Adrenal gland (tissue), 12 donors: Measurements from ENCODE around the gene NUP85. TPM values are rescaled to one million over a fixed set of nuclear protein-coding genes. Genes with fewer than 3 reads are reported as not detected.

ENCODE experiments used
- DNase-seq, 7 donors: peaks; one replicate each; pipeline ENCODE4 v3.0.0-alpha.2; 2019 to 2020
- H3K27ac ChIP-seq, 5 donors: fragments of 200-600 bp; sonication (generic) in 4 of 5; 1 replicate in 3 of 5; 2 replicates in 2 of 5; pipeline versions ENCODE4 v1.5.1 to v1.8.0; 2016 to 2020; ENCODE audit warnings: mild to moderate bottlenecking in 1 of 5
- H3K27me3 ChIP-seq: fragments of 200-600 bp; 2 replicates; pipeline ENCODE4 v1.8.0; 2021
- H3K36me3 ChIP-seq, 2 donors: fragments of 200-600 bp; replicated peaks in 1 of 2; 1 replicate in 1 of 2; 2 replicates in 1 of 2; pipeline versions ENCODE4 v1.5.1 to v1.8.0; 2018 to 2022
- H3K4me1 ChIP-seq, 2 donors: fragments of 200-600 bp; replicated peaks in 1 of 2; 1 replicate in 1 of 2; 2 replicates in 1 of 2; pipeline versions ENCODE4 v1.5.1 to v1.8.0; 2018 to 2021
- H3K4me3 ChIP-seq, 4 donors: fragments of 200-600 bp; sonication (generic) in 3 of 4; one replicate each; pipeline ENCODE4 v1.5.1; 2016 to 2018
- H3K9me3 ChIP-seq, 3 donors: fragments of 200-600 bp; sonication (generic) in 1 of 3; replicated peaks in 1 of 3; 1 replicate in 2 of 3; 2 replicates in 1 of 3; pipeline versions ENCODE4 v1.5.1 to v1.8.0; 2016 to 2021
- POLR2A ChIP-seq, 2 donors: fragments of 450-650 bp; IDR thresholded peaks; one replicate each; pipeline ENCODE4 v1.6.1; 2017; ENCODE audit warnings: antibody characterized with exemption in 2 of 2, mild to moderate bottlenecking in 2 of 2, moderate library complexity in 1 of 2
- WGBS, 4 donors: extraction: QIAGEN DNeasy Blood & Tissue Kit in 2 of 4; methylation state at CpG; one replicate each; pipeline versions ENCODE4 v1.1.5 to v1.1.7; 2013 to 2017; 5-methylcytosine and 5-hydroxymethylcytosine counted together
- intact Hi-C, 2 donors: fragments of 100-400 bp; cut with DNase I; formaldehyde crosslinking; loops; one replicate each; pipeline versions ENCODE4 v1.14.1 to v1.15.0; 2022 to 2023
- polyA plus RNA-seq, 3 donors: library from polyadenylated mRNA; stranded (reverse); fragments of 200-250 nt in 2 of 3; fragments of 350-450 nt in 1 of 3; fragmentation: Illumina TruSeq in 1 of 3; extraction: RNeasy Lipid Tissue Mini Kit (QIAGEN cat#74804) in 1 of 3; gene quantifications; one replicate each; pipeline ENCODE4 v1.2.3, GENCODE V29; 2013 to 2014
- total RNA-seq, 9 donors: library from RNA; depleted of rRNA in 4 of 9; stranded (reverse); fragments of >200 nt in 4 of 9; fragments of 120-200 nt in 1 of 9; fragmentation: NEBNext Ultra II Directional in 1 of 9; extraction: Animal tissue kit (Norgen Biotek cat#: 25700) in 1 of 9; gene quantifications; one replicate each; pipeline versions ENCODE4 v1.1.0 to v1.2.4, GENCODE V29; 2013 to 2023
- TF ChIP-seq, protein P1 (sequence below), 6 experiments: fragments of 450-650 bp in 4 of 6; fragments of 200-600 bp in 2 of 6; sonication (generic) in 1 of 6; IDR thresholded peaks; 1 replicate in 5 of 6; 2 replicates in 1 of 6; pipeline versions ENCODE4 v1.5.1 to v1.8.0; 2016 to 2021; ENCODE audit warnings: antibody characterized with exemption in 6 of 6, mild to moderate bottlenecking in 2 of 6, moderate library complexity in 1 of 6
- donor health status: healthy with polysubstance abuse.
- donor health status: Bipolar disorder and iron deficiency.
- donor health status: DM: yes; HTN: yes; CAD: no.
- donor health status: DM: no; HTN: no; CAD: no.
- donor health status: DM: no; HTN: no; CAD: no.
- donor health status: DM: yes; HTN: yes; CAD: no.

NUP85 gene
- total and polyA plus RNA-seq, 12 donors: 18.7 to 53.8 (median 33.5) TPM

DNA sequence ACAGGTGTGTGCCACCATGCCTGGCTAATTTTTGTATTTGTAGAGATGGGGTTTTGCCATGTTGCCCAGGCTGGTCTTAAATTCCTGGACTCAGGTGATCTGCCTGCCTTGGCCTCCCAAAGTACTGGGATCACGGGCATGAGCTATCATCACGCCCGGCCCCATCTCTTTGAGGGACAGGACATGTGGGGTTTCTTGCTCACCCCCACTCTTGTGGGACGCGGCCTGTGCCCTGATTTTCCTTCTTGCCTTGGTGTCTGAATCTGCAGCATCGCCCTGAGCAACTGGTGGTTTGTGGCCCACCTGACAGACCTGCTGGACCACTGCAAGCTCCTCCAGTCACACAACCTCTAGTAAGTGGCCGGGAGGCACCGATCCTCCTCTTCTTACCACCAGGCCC, 25.6 kb downstream of the NUP85 start:
- H3K4me3 ChIP-seq: no peak overlapping the region
- H3K27ac ChIP-seq: no peak overlapping the region
- H3K9me3 ChIP-seq: no peaks in the 10 kb centered on the region
- no peaks in the 10 kb centered on the region for H3K4me1 ChIP-seq
- TF ChIP-seq, protein P1, sequence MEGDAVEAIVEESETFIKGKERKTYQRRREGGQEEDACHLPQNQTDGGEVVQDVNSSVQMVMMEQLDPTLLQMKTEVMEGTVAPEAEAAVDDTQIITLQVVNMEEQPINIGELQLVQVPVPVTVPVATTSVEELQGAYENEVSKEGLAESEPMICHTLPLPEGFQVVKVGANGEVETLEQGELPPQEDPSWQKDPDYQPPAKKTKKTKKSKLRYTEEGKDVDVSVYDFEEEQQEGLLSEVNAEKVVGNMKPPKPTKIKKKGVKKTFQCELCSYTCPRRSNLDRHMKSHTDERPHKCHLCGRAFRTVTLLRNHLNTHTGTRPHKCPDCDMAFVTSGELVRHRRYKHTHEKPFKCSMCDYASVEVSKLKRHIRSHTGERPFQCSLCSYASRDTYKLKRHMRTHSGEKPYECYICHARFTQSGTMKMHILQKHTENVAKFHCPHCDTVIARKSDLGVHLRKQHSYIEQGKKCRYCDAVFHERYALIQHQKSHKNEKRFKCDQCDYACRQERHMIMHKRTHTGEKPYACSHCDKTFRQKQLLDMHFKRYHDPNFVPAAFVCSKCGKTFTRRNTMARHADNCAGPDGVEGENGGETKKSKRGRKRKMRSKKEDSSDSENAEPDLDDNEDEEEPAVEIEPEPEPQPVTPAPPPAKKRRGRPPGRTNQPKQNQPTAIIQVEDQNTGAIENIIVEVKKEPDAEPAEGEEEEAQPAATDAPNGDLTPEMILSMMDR (IDR thresholded peaks at IDR 0.05): no peak
- no peak for TF ChIP-seq POLR2A (IDR thresholded peaks at IDR 0.05)
- no peak for DNase-seq
- intact Hi-C loops: no loop called here
- H3K36me3 ChIP-seq: peaks cover 0 to 71% of the 10 kb centered on the region in 2 donors
- H3K27me3 ChIP-seq: no peaks in the 10 kb centered on the region
- 91 to 100% (median 96%) methylated on average over 6 to 8 of the region's 8 CpGs for WGBS, 4 donors

- Histone ChIP-seq H3K4me3 (no peak overlapping the region), H3K4me1 (no peaks in the 10 kb centered on the region), H3K27me3 (no peaks in the 10 kb centered on the region), H3K27ac (no peak overlapping the region), H3K9me3 (no peaks in the 10 kb centered on the region), H3K36me3 (peaks cover 0 to 71% of the 10 kb centered on the region in 2 donors)
- DNase-seq: no peak
- WGBS, 4 donors: 88 to 94% (median 91%) methylated on average over 10 to 18 of the region's 18 CpGs
- no peak for TF ChIP-seq POLR2A (IDR thresholded peaks at IDR 0.05)
- TF ChIP-seq, protein P1 (IDR thresholded peaks at IDR 0.05): no peak
- intact Hi-C loops: no loop called here
These were observed 26.4 kb downstream of the NUP85 start for GRCh38 chr17:75231741-75232464.

GRCh38 chr17:75232786-75233185, 27.3 kb downstream of the NUP85 start:
- no peak for TF ChIP-seq POLR2A (IDR thresholded peaks at IDR 0.05)
- TF ChIP-seq, protein P1 (IDR thresholded peaks at IDR 0.05): no peak
- H3K27me3 ChIP-seq: no peaks in the 10 kb centered on the region
- no peaks in the 10 kb centered on the region for H3K9me3 ChIP-seq
- no peaks in the 10 kb centered on the region for H3K4me1 ChIP-seq
- intact Hi-C loops: no loop called here
- peaks cover 0 to 78% of the 10 kb centered on the region in 2 donors for H3K36me3 ChIP-seq
- H3K27ac ChIP-seq: no peak overlapping the region
- H3K4me3 ChIP-seq: no peak overlapping the region
- no peak for DNase-seq
- WGBS, 4 donors: 94 to 99% (median 96%) methylated on average over 12 to 13 of the region's 13 CpGs

DNA sequence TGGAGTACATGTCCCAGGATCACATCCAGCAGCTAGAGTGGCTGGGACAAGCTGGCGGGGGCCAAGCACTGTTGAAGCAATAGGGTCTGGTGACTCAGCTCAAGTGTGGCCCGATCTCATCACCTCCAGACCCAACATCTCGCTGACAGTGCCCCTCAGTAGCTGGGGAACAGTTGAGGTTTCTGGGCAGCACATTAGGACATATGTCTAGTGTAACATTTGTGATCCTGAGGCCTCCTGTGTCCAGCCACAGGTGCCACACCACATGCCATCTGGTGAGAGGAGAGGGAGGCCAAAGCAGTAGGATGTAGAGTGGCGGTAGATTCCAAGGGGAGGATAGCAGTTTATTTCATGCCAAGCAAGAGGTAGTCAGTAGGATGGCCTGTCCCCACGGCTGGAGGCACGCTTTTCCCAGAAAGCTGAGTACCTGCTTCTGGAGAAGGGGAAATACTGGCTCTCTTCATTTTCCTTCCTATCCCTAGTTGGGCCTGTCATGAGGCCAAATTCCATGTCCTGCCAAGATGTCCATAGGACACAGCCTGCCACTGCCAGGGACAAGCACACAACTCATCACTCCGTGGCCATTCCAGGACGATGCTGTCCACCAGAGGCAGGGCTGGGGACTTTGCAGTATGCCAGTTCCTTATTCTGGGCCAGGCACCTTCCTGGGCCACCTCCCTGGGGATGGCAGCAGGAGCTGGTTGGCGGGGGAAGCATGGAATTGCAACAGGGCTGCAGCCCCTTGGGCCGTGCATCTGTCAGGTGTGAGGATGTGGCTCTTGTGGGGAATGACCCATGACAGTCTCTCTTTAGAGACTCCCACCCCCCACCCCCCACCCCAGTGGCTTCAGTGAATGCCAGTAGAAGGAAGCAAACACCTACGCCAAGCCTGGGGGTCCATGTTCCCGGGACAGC, 31.9 kb downstream of the NUP85 start:
- no peaks in the 10 kb centered on the region for H3K9me3 ChIP-seq
- DNase-seq: no peak
- peaks cover 0 to 86% of the 10 kb centered on the region in 2 donors for H3K36me3 ChIP-seq
- no peaks in the 10 kb centered on the region for H3K27me3 ChIP-seq
- H3K4me1 ChIP-seq: no peaks in the 10 kb centered on the region
- H3K27ac ChIP-seq: no peak overlapping the region
- 53 to 87% (median 76%) methylated on average over 6 to 12 of the region's 12 CpGs for whole genome bisulfite sequencing, 4 donors
- H3K4me3 ChIP-seq: no peak overlapping the region
- TF ChIP-seq POLR2A (IDR thresholded peaks at IDR 0.05): no peak
- TF ChIP-seq, protein P1 (IDR thresholded peaks at IDR 0.05): no peak
- intact Hi-C loops: no loop called here
